Activated CD4-positive, alpha-beta T cell treated with anti-CD3 and anti-CD28 coated beads, Interleukin-2, amount 50 U/mL, for 1 hour (primary cell): ENCODE measurements around the gene GPR4.
A peak's percentile ranks its signal among the peaks of the same experiment; 100 is the strongest.
"Not testable (repeated sequence)": the region's sequence is repeated elsewhere in the genome, so short reads cannot be mapped to it uniquely, and the experiment has no call there.

Experiments
- DNase-seq: peaks from one replicate; pipeline ENCODE4 v3.0.0-alpha.2; 2020

GPR4 gene

GRCh38 chr19:45621976-45622503, 20.0 kb upstream of the GPR4 start:
- no peak for DNase-seq

- no peak for DNase-seq
Observed at GRCh38 chr19:45621389-45621788, 19.4 kb upstream of the GPR4 start.

GRCh38 chr19:45616704-45617017, 14.6 kb upstream of the GPR4 start:
- DNase-seq, result no peak

GRCh38 chr19:45615795-45616703, 14.0 kb upstream of the GPR4 start:
- DNase-seq, result peak; percentile 79

GRCh38 chr19:45615056-45615455, 13.0 kb upstream of the GPR4 start:
- DNase-seq, result not testable (repeated sequence)

- DNase-seq, result no peak
Observed at GRCh38 chr19:45613926-45614725, 12.1 kb upstream of the GPR4 start.

GRCh38 chr19:45608948-45609347, 6.9 kb upstream of the GPR4 start:
- no peak for DNase-seq

- DNase-seq, result peak; percentile 25
Observed at GRCh38 chr19:45607071-45608029, 5.3 kb upstream of the GPR4 start.

GRCh38 chr19:45601115-45601514, 897 bp downstream of the GPR4 start:
- no peak for DNase-seq

GRCh38 chr19:45600340-45600885, 1.6 kb downstream of the GPR4 start:
- no peak for DNase-seq

GRCh38 chr19:45599286-45599685, 2.7 kb downstream of the GPR4 start:
- DNase-seq, result no peak

- DNase-seq, result no peak
Observed at GRCh38 chr19:45598267-45599001, 3.6 kb downstream of the GPR4 start.

GRCh38 chr19:45597425-45598111, 4.4 kb downstream of the GPR4 start:
- no peak for DNase-seq

GRCh38 chr19:45595814-45596213, 6.2 kb downstream of the GPR4 start:
- DNase-seq, result no peak

- no peak for DNase-seq
Observed at GRCh38 chr19:45593520-45593919, 8.5 kb downstream of the GPR4 start.

GRCh38 chr19:45592366-45592765, 9.6 kb downstream of the GPR4 start:
- no peak for DNase-seq

GRCh38 chr19:45591638-45592005, 10.4 kb downstream of the GPR4 start:
- DNase-seq, result no peak

- peak; percentile 37 for DNase-seq
Observed at GRCh38 chr19:45591004-45591637, 10.9 kb downstream of the GPR4 start.

GRCh38 chr19:45590300-45591003, 11.6 kb downstream of the GPR4 start:
- DNase-seq, result no peak

GRCh38 chr19:45589768-45590167, 12.2 kb downstream of the GPR4 start:
- DNase-seq, result no peak
